Loucy (cell line): Measurements from ENCODE around the gene SLC30A2.

Experiments used
- CTCF ChIP-seq: fragments of 200-600 bp; sonication (generic); conservative IDR thresholded peaks from 2 replicates; pipeline ENCODE4 v1.5.1; 2014; ENCODE audit warnings: mild to moderate bottlenecking, antibody characterized with exemption, low read length
- EZH2phosphoT487 ChIP-seq: fragments of 200-600 bp; IDR thresholded peaks from 2 replicates; pipeline ENCODE4 v1.6.1; 2018; ENCODE audit warnings: antibody characterized with exemption, mild to moderate bottlenecking, moderate library complexity, borderline replicate concordance

GRCh38 chr1:26066857-26067256, 20.9 kb upstream of the SLC30A2 start:
- no peak for TF ChIP-seq CTCF
- no peak for TF ChIP-seq EZH2phosphoT487
